Right renal cortex interstitium (tissue), 3 donors: ENCODE measurements around the gene ESPNL. TPM values are rescaled to one million over a fixed set of nuclear protein-coding genes. Genes with fewer than 3 reads are reported as not detected.
"Not testable (repeated sequence)": the region's sequence is repeated elsewhere in the genome, so short reads cannot be mapped to it uniquely, and the experiment has no call there.

Experiments
- DNase-seq, 3 donors: peaks; one replicate each; pipeline ENCODE4 v3.0.0-alpha.2; 2013; ENCODE audit warnings: low read depth in 3 of 3, low spot score in 2 of 3
- polyA plus RNA-seq, 3 donors: library from polyadenylated mRNA; unstranded; fragments of 120-200 nt; gene quantifications; one replicate each; pipeline ENCODE4 v1.2.1, GENCODE V29; 2013; ENCODE audit not compliant: insufficient read length in 3 of 3

Gene ESPNL
- polyA plus RNA-seq, 3 donors = 0.39 to 1.4 (median 1.3) TPM

DNA sequence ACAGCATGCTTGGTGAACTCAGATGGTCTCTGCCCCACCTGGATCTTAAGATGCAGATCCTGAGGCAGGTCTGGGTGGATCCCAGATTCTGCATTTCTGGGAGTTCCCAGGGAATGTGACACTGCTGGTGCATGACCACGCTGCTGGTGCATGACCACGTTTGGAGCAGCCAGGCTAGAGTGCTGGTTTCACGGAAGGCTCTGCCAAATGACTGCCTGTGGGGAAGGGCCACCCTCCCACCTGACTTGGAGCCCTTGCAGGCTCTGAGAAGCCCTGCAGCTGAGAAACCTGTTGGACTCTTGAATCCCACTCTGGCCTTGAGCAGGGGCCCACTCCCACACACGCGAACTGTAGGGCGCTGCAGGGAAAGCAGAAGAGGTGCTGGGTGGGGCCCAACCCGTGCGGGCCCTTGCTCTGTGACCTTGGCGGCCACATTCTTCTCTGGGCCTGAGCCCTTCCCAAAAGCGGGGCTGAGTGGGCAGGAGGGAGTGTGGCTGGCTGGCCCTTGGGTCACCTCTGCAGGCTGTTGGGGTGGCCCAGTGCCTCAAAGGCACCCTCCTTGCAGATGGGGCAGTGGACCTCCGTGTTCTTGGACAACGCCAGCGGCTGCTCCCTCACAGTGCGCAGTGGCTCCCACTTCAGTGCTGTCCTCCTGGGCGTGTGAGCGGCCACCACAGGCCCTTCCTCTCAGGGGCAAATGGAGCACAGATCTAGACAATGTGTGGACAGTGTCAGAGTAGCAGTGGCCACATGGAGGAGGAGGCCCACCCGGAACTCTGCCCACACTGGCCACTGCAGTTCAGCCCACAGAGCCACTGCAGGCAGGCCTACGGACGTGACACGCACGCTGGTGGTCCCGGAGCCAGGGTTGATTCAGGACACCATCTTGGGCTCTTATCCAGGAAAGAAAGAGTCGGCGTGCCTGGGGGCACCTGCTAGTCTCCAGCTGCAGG, 66.5 kb downstream of the ESPNL start:
- DNase-seq = no peak

DNA sequence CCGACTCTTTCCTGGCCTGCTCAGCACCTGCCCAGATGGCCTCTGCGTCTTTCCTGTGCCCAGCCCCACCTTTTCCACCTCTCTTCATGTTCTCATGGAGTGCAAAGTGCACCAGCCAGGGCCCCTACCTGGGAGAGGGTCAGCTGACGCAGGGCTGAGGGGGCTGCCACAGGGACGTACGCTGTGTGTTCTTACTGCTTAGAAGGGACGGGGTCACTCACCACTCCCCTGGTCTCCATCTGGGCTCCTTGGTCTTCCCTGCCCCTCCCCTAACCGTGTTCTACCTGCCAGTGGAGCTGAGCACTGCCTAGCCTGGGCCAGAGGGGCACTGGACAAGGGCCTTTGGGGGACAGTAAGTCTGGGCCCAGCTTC, 67.2 kb downstream of the ESPNL start:
- DNase-seq = no peak

DNA sequence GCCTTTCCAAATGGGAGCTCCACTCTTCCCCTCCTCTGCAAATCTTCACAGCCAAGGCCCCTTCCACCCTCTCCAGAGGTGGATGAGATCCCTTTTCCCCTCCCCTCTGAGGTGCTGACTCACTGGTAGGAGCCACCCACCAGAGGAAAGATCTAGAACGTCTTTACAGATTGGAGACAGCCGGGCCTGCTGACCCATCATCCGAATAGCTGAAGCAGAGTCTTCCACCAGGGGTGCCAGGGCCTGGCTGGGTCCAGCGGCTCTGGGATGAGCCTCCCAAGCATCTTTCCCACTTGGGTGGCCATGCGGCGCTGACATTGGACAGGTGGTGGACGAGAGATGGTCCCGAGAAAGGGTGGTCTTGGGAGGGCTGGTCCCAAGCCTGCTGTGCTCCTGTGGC, 67.6 kb downstream of the ESPNL start:
- no peak for DNase-seq

GRCh38 chr2:238168196-238169047, 68.3 kb downstream of the ESPNL start:
- no peak for DNase-seq

- DNase-seq = no peak
Observed at GRCh38 chr2:238169048-238169707, 69.0 kb downstream of the ESPNL start.

- DNase-seq = no peak
Observed at GRCh38 chr2:238169708-238170251, 69.6 kb downstream of the ESPNL start.

DNA sequence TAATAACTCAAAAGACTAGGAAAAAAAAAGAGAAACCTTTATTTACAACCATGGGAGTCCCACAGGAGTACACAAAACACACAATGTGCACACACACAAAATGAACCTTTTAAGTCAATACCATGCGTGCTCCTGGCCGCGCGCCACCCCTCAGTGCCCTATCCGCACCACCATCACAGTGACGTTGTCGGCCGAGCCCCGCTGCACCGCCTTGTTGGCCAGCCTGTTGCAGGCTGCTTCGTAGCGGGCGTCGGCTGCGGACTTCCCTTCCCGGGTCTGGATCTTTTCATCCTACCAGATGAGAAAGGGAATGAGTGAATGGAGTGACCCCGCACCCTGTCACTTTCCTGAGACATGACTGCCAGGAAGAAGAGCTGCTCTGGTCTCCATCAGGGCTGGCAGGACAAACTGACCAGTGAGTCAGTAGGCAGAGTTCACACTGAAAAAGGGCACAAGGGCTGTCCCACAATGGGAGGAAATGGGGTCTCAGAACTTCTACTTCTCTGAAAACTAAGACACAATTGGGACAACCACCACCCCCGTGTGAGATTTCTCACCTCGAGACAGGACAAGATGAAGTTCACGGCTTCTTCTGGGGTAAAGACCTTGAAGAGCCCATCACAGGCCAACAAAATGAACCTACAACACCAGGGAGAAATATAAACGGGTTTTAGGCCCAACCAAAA, 70.4 kb downstream of the ESPNL start:
- no peak for DNase-seq

DNA sequence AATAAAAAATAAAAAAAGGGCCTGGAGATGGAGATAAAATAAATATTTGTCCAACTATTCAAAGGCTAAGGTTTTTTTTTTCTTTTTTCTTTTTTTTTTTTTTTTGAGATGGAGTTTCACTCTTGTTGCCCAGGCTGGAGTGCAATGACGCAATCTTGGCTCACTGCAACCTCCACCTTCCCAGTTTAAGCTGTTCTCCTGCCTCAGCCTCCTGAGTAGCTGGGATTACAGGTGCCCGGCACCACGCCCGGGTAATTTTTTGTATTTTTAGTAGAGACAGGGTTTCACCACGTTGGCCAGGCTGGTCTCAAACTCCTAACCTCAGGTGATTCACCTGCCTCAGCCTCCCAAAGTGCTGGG, 70.9 kb downstream of the ESPNL start:
- not testable (repeated sequence) for DNase-seq

GRCh38 chr2:238171575-238172187, 71.5 kb downstream of the ESPNL start:
- no peak for DNase-seq

GRCh38 chr2:238172439-238172838, 72.3 kb downstream of the ESPNL start:
- DNase-seq = no peak

DNA sequence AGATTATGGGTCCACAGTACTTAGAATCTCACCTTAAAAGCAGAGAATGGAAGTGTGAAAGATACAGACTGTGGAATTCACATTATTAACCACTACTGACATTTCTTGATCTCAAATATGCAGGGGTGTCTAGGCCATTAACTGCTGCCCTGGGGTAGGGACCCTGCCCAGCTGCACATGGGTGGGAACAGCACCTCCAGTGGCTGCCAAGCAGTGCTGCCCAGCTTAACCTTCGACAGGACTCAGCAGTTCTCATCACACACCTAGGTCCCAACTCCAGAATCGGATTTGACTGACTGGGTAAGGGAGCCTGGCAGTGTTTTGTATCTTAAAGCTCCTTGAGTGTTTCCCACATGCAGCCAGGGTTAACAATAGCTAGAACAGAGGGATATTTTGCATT, 73.6 kb downstream of the ESPNL start:
- no peak for DNase-seq

GRCh38 chr2:238174291-238174690, 74.2 kb downstream of the ESPNL start:
- no peak for DNase-seq

GRCh38 chr2:238174701-238175100, 74.6 kb downstream of the ESPNL start:
- DNase-seq = no peak

DNA sequence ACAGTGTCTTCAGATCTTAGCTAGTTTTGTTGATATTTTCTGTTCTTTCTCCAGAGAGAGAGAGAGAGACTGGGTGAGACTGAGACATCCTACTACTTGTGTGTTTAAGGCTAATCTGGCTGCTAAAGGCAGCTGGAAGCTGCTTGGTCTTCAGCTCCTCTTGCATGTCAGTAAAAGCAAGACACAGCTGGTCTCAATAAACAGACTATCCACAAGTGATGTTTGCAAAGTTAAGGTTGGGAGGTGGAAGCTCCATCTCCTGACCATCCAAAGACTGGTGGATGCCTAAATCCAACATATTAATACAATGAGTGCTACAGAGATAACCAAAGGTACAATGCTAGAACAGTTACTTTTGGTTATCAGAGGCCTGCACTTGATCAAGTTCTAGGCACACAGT, 76.5 kb downstream of the ESPNL start:
- no peak for DNase-seq

- no peak for DNase-seq
Observed at GRCh38 chr2:238180554-238180953, 80.4 kb downstream of the ESPNL start.

DNA sequence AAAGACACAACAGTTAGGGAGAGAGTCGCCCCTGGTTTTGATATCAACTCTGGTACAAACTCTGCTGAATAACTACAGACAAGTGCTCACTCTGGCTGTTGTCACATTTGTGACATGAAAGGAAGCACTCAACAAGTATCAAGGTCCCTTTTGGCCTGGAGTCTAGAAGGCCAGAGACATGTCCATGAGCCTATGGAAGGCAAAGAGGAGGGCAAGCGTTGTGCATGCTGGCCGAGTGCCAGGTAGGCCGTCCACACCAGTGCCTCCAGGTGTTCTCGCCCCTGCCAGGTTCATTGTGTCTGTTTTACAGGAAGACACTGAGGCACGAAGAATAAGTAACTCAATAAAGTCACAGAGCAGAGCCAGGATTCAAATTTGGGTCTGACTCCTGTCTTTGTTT, 82.2 kb downstream of the ESPNL start:
- no peak for DNase-seq
